Epithelial cell of esophagus (primary cell): ENCODE measurements around the gene PLAGL1.

Experiments
- DNase-seq: peaks from one replicate; pipeline ENCODE4 v3.0.0; 2010; ENCODE audit warnings: low read depth
- H3K4me3 ChIP-seq: 2 replicates; pipeline ENCODE4 v1.5.1; 2011; ENCODE audit warnings: mild to moderate bottlenecking, low read length, control low read depth
- TF ChIP-seq, protein P1 (sequence below): IDR thresholded peaks from 2 replicates; pipeline ENCODE4 v1.5.1; 2011; ENCODE audit warnings: low read depth, mild to moderate bottlenecking, low read length, control low read depth, inconsistent platforms; ENCODE audit not compliant: insufficient read depth; ENCODE audit errors: missing control alignments

The PLAGL1 gene

DNA sequence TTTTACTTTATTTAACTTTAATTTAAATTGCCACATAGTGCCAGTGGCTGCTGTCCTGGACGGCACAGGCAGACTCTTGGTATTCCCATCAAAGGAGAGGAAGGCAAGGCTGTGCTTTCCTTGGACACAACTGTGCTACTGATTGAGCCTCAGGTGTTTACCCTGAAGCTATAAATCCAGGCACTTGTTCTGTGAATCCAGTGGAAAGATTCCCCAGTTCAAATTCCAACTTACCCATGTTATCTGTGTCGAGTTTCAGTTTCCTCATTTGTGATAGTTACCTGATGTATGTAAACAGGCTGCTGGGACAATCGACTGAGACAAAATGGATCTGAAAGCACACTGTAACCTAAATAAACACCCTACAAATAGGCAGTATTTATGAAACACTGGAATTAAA lies 57.2 kb downstream of the PLAGL1 start:
- no peak for DNase-seq
- TF ChIP-seq, protein P1, sequence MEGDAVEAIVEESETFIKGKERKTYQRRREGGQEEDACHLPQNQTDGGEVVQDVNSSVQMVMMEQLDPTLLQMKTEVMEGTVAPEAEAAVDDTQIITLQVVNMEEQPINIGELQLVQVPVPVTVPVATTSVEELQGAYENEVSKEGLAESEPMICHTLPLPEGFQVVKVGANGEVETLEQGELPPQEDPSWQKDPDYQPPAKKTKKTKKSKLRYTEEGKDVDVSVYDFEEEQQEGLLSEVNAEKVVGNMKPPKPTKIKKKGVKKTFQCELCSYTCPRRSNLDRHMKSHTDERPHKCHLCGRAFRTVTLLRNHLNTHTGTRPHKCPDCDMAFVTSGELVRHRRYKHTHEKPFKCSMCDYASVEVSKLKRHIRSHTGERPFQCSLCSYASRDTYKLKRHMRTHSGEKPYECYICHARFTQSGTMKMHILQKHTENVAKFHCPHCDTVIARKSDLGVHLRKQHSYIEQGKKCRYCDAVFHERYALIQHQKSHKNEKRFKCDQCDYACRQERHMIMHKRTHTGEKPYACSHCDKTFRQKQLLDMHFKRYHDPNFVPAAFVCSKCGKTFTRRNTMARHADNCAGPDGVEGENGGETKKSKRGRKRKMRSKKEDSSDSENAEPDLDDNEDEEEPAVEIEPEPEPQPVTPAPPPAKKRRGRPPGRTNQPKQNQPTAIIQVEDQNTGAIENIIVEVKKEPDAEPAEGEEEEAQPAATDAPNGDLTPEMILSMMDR: no peak
- H3K4me3 ChIP-seq: no peak overlapping the region

DNA sequence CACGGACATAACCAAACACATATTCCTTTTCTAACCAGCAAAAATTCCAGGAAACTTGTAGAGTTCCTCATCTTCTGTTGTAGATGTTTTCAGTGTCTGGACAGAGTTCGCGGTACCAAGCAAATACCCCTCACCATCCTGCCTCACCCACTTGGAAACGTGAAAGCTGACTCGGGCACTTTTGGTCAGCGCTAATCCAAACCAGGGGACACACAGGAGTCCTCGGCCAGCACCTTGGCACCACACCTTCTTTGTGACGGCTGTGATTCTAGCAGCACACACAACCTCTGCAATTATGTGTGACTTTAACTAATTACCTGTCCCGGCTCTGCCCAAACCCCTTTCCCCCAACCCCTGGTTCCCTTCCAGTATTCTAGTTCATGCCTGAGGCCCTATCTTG lies 58.1 kb downstream of the PLAGL1 start:
- TF ChIP-seq, protein P1: no peak
- no peak for DNase-seq
- no peak overlapping the region for H3K4me3 ChIP-seq

DNA sequence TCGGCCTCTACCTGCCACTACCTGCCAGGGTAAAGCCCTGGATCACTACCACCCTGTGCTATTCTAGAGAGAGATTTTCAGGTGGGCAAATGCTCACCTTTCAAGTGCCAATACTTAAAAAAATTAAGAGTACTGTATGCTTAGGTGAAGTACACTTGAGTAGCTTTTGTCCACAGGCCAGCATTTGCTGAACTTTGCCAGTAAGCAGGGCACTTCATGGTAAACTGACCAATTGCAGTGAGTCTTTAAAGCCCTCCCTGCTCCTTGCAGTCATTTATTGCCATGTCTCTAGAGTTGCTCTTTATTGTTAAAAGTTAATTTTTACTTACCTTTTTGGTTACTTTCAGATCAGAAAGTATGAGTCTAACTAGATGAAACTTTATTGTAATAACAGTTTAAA lies 58.5 kb downstream of the PLAGL1 start:
- TF ChIP-seq, protein P1: no peak
- no peak overlapping the region for H3K4me3 ChIP-seq
- DNase-seq: no peak

DNA sequence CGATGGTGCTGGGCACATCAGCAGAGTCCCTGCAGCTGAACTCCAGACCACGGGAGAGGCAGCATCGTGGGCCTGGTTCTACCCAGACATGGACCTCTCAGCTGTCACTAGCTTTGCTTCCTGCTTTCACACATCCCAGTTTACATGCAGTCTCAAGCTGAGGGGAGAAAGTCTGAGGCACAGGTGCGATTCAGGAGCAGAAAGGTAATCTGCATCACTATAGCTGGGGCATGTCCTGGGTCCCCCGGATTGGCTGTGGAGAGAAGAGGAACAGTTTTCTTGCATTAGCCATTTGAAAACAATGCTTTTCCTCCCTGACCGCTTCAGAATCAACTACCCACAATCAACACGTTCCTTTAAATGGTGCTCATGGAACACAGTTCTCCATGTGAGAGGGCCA lies 59.9 kb downstream of the PLAGL1 start:
- no peak overlapping the region for H3K4me3 ChIP-seq
- TF ChIP-seq, protein P1: no peak
- DNase-seq: no peak

DNA sequence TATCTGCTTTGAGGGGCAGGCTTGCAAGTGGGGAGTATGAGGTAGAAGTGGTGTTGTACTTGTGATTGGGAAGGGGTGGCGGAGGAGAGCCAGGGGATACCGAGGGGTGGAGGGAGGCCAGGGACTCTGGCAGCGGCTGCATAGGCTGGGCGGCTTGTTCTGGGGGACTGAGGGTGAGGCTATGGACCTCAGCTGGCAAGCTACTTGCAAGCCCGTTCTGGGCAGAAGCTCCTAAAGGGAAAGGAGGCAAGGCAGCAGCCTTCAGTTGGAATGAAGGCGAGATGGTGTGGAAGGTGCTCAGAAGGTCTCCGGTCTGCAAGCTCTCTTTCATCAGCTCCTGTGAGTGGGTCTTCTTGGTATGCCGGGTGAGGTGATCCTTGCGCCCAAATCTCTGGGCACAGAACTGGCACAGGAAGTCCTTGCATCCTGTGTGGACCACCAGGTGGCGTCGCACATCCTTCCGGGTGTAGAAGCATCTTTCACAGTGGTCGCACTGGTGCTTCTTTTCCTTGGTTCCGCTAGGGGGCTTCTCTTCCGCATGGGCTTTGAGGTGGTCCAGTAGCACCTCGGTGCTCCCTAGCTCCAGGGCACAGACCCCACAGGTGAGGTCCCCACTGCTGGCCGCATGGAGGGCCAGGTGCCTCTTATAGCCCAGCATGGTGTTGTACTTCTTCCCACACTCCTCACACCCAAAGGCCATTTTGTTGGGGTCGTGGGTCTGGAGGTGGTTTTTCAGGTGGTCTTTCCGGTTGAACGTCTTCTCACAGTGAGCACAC lies 66.0 kb downstream of the PLAGL1 start:
- peak; percentile 57 for DNase-seq
- TF ChIP-seq, protein P1: peak; percentile 57

DNA sequence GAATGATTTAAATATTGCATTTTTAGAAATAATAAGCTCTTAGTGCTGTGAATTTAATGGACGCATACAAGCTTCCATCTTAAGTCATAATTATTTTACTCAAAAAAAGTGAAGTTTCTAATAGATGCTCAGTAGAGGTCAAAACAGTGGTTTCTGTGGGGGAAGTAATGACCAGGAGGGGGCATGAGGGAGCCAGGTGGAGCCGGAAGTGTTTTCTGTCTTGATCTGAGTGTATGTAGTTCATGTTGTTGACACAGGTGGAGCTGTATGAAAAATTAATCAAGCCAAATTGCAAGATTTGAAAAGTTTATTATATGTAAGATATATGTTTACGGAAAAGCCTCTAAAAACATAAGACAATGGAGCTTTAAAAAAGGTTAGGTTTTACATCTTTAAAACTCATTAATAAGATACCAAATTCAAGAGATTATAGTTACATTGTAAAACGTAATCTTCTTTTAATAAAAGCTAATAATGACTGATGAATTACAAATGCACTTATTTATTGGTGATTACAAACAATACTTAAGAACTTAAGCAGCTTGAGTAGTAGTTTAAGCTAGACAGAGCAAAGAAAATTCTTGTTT lies 68.0 kb downstream of the PLAGL1 start:
- TF ChIP-seq, protein P1: peak; percentile 92
- no peak overlapping the region for H3K4me3 ChIP-seq
- peak; percentile 75 for DNase-seq

More for the DNA sequence above, 66.0 kb downstream of the PLAGL1 start:
- no peak overlapping the region for H3K4me3 ChIP-seq
